ENCODE results near the gene CNTNAP5.

The CNTNAP5 gene

GRCh38 chr2:124091721-124092120 is 66.6 kb downstream of the CNTNAP5 start:
- Mint-ChIP-seq H3K9me3 (peaks cover 10% of the 10 kb centered on the region), H3K27me3 (ENCODE audit: low read depth) (no peaks in the 10 kb centered on the region), H3K27ac (no peak overlapping the region), H3K36me3 (ENCODE audit: low read depth) (no peaks in the 10 kb centered on the region), H3K4me1 (ENCODE audit: low read depth) (no peaks in the 10 kb centered on the region), H3K4me3 (no peak overlapping the region)

- Mint-ChIP-seq H3K27me3 (ENCODE audit: low read depth) (no peaks in the 10 kb centered on the region), H3K9me3 (peaks cover 13% of the 10 kb centered on the region), H3K27ac (no peak overlapping the region), H3K4me1 (ENCODE audit: low read depth) (no peaks in the 10 kb centered on the region), H3K36me3 (ENCODE audit: low read depth) (no peaks in the 10 kb centered on the region), H3K4me3 (no peak overlapping the region)
These were observed 67.6 kb downstream of the CNTNAP5 start for GRCh38 chr2:124092651-124093050.

- Mint-ChIP-seq H3K36me3 (ENCODE audit: low read depth) (no peaks in the 10 kb centered on the region), H3K4me3 (no peak overlapping the region), H3K4me1 (ENCODE audit: low read depth) (no peaks in the 10 kb centered on the region), H3K27me3 (ENCODE audit: low read depth) (no peaks in the 10 kb centered on the region), H3K9me3 (no peaks in the 10 kb centered on the region), H3K27ac (no peak overlapping the region)
These were observed 79.8 kb downstream of the CNTNAP5 start for GRCh38 chr2:124104914-124105313.

GRCh38 chr2:124112206-124112605 is 87.1 kb downstream of the CNTNAP5 start:
- no peaks in the 10 kb centered on the region for H3K36me3 Mint-ChIP-seq (ENCODE audit: low read depth)
- no peak overlapping the region for H3K27ac Mint-ChIP-seq
- no peaks in the 10 kb centered on the region for H3K4me1 Mint-ChIP-seq (ENCODE audit: low read depth)
- H3K9me3 Mint-ChIP-seq, result no peaks in the 10 kb centered on the region
- no peak overlapping the region for H3K4me3 Mint-ChIP-seq
- H3K27me3 Mint-ChIP-seq (ENCODE audit: low read depth), result no peaks in the 10 kb centered on the region

- Mint-ChIP-seq H3K9me3 (no peaks in the 10 kb centered on the region), H3K36me3 (ENCODE audit: low read depth) (no peaks in the 10 kb centered on the region), H3K27ac (no peak overlapping the region), H3K4me1 (ENCODE audit: low read depth) (no peaks in the 10 kb centered on the region), H3K27me3 (ENCODE audit: low read depth) (no peaks in the 10 kb centered on the region), H3K4me3 (no peak overlapping the region)
These were observed 87.9 kb downstream of the CNTNAP5 start for GRCh38 chr2:124112966-124113365.

GRCh38 chr2:124120246-124120645 is 95.2 kb downstream of the CNTNAP5 start:
- Mint-ChIP-seq H3K27me3 (ENCODE audit: low read depth) (no peaks in the 10 kb centered on the region), H3K4me3 (no peak overlapping the region), H3K27ac (no peak overlapping the region), H3K36me3 (ENCODE audit: low read depth) (no peaks in the 10 kb centered on the region), H3K4me1 (ENCODE audit: low read depth) (no peaks in the 10 kb centered on the region), H3K9me3 (peaks cover 8% of the 10 kb centered on the region)

- Mint-ChIP-seq H3K4me1 (ENCODE audit: low read depth) (no peaks in the 10 kb centered on the region), H3K27ac (no peak overlapping the region), H3K27me3 (ENCODE audit: low read depth) (no peaks in the 10 kb centered on the region), H3K9me3 (peaks cover 16% of the 10 kb centered on the region), H3K4me3 (no peak overlapping the region), H3K36me3 (ENCODE audit: low read depth) (no peaks in the 10 kb centered on the region)
These were observed 96.0 kb downstream of the CNTNAP5 start for GRCh38 chr2:124121106-124121505.

- Mint-ChIP-seq H3K4me1 (ENCODE audit: low read depth) (no peaks in the 10 kb centered on the region), H3K4me3 (no peak overlapping the region), H3K27ac (no peak overlapping the region), H3K36me3 (ENCODE audit: low read depth) (no peaks in the 10 kb centered on the region), H3K27me3 (ENCODE audit: low read depth) (no peaks in the 10 kb centered on the region), H3K9me3 (peaks cover 17% of the 10 kb centered on the region)
These were observed 96.7 kb downstream of the CNTNAP5 start for GRCh38 chr2:124121760-124122275.

- H3K4me1 Mint-ChIP-seq (ENCODE audit: low read depth), result no peaks in the 10 kb centered on the region
These were observed 97.3 kb downstream of the CNTNAP5 start for GRCh38 chr2:124122340-124122739.

GRCh38 chr2:124131276-124131675 is 106.2 kb downstream of the CNTNAP5 start:
- H3K4me1 Mint-ChIP-seq (ENCODE audit: low read depth), result no peaks in the 10 kb centered on the region
- H3K27ac Mint-ChIP-seq, result no peak overlapping the region
- no peaks in the 10 kb centered on the region for H3K36me3 Mint-ChIP-seq (ENCODE audit: low read depth)
- no peak overlapping the region for H3K4me3 Mint-ChIP-seq
- no peaks in the 10 kb centered on the region for H3K27me3 Mint-ChIP-seq (ENCODE audit: low read depth)
- H3K9me3 Mint-ChIP-seq, result peaks cover 11% of the 10 kb centered on the region

More at GRCh38 chr2:124122340-124122739, 97.3 kb downstream of the CNTNAP5 start:
- H3K36me3 Mint-ChIP-seq (ENCODE audit: low read depth), result no peaks in the 10 kb centered on the region
- no peaks in the 10 kb centered on the region for H3K27me3 Mint-ChIP-seq (ENCODE audit: low read depth)
- peaks cover 17% of the 10 kb centered on the region for H3K9me3 Mint-ChIP-seq
- H3K4me3 Mint-ChIP-seq, result no peak overlapping the region
- H3K27ac Mint-ChIP-seq, result no peak overlapping the region

GRCh38 chr2:124136110-124136509 is 111.0 kb downstream of the CNTNAP5 start:
- H3K27me3 Mint-ChIP-seq (ENCODE audit: low read depth), result no peaks in the 10 kb centered on the region
- no peaks in the 10 kb centered on the region for H3K4me1 Mint-ChIP-seq (ENCODE audit: low read depth)
- H3K36me3 Mint-ChIP-seq (ENCODE audit: low read depth), result no peaks in the 10 kb centered on the region
- H3K4me3 Mint-ChIP-seq, result no peak overlapping the region
- peaks cover 17% of the 10 kb centered on the region for H3K9me3 Mint-ChIP-seq
- H3K27ac Mint-ChIP-seq, result no peak overlapping the region

GRCh38 chr2:124138076-124138475 is 113.0 kb downstream of the CNTNAP5 start:
- peaks cover 13% of the 10 kb centered on the region for H3K9me3 Mint-ChIP-seq
- H3K27ac Mint-ChIP-seq, result no peak overlapping the region
- H3K27me3 Mint-ChIP-seq (ENCODE audit: low read depth), result no peaks in the 10 kb centered on the region
- H3K4me3 Mint-ChIP-seq, result no peak overlapping the region
- H3K4me1 Mint-ChIP-seq (ENCODE audit: low read depth), result no peaks in the 10 kb centered on the region
- H3K36me3 Mint-ChIP-seq (ENCODE audit: low read depth), result no peaks in the 10 kb centered on the region

- no peaks in the 10 kb centered on the region for H3K36me3 Mint-ChIP-seq (ENCODE audit: low read depth)
- H3K27ac Mint-ChIP-seq, result no peak overlapping the region
- no peaks in the 10 kb centered on the region for H3K4me1 Mint-ChIP-seq (ENCODE audit: low read depth)
- H3K27me3 Mint-ChIP-seq (ENCODE audit: low read depth), result no peaks in the 10 kb centered on the region
- H3K9me3 Mint-ChIP-seq, result peaks cover 3% of the 10 kb centered on the region
- no peak overlapping the region for H3K4me3 Mint-ChIP-seq
These were observed 120.9 kb downstream of the CNTNAP5 start for GRCh38 chr2:124145982-124146381.

GRCh38 chr2:124147552-124147951 is 122.5 kb downstream of the CNTNAP5 start:
- no peaks in the 10 kb centered on the region for H3K27me3 Mint-ChIP-seq (ENCODE audit: low read depth)
- H3K4me1 Mint-ChIP-seq (ENCODE audit: low read depth), result no peaks in the 10 kb centered on the region
- H3K27ac Mint-ChIP-seq, result no peak overlapping the region
- no peaks in the 10 kb centered on the region for H3K36me3 Mint-ChIP-seq (ENCODE audit: low read depth)
- H3K4me3 Mint-ChIP-seq, result no peak overlapping the region
- peaks cover 6% of the 10 kb centered on the region for H3K9me3 Mint-ChIP-seq

GRCh38 chr2:124149571-124149970 is 124.5 kb downstream of the CNTNAP5 start:
- Mint-ChIP-seq H3K36me3 (ENCODE audit: low read depth) (no peaks in the 10 kb centered on the region), H3K4me3 (no peak overlapping the region), H3K27ac (no peak overlapping the region), H3K9me3 (peaks cover 10% of the 10 kb centered on the region), H3K4me1 (ENCODE audit: low read depth) (no peaks in the 10 kb centered on the region), H3K27me3 (ENCODE audit: low read depth) (no peaks in the 10 kb centered on the region)

- H3K4me1 Mint-ChIP-seq (ENCODE audit: low read depth), result no peaks in the 10 kb centered on the region
These were observed 126.6 kb downstream of the CNTNAP5 start for GRCh38 chr2:124151691-124152090.

More at GRCh38 chr2:124151691-124152090, 126.6 kb downstream of the CNTNAP5 start:
- Mint-ChIP-seq H3K4me3 (no peak overlapping the region), H3K27ac (no peak overlapping the region), H3K36me3 (ENCODE audit: low read depth) (no peaks in the 10 kb centered on the region), H3K27me3 (ENCODE audit: low read depth) (no peaks in the 10 kb centered on the region), H3K9me3 (peaks cover 10% of the 10 kb centered on the region)
